ENCODE measurements around the gene TMEM272.

DNA sequence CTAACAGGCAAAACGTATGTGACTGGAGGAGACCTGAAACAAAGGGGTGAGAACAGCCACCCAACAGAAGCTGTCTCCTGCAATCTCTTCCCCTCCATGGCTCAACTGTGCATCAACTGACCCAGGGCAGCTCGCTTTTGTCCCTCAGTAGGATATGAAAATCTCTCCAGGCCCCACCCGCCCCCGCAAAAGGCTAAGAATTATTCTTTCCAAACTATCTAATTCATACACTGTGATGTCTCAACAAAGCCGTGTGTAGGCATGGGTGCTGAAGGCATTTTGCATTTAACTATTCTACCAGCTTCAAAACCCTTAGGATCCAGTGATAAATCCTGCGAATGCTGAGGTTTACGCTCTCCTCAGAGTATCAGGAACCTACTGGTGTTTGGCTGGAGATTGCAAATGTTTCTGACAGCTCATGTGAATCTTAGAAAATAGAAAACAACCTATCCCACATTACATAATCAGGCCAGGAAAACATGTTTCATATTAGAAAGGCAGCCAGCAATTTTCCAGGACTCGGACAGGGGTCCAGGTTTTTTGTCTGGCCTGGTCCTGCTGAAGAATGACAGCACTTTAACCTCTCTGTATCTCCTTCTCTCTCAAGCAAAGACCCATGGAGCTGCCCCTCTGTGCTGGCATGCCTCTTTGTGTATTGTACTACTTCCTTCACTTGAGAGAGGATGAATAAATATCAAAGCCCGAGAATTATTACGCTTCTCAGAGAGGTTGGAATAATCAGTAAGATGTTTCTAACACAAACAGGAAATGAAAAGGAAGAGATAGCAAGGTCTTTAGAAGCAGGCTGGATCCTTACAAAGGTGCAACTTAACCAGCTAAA is 58.3 kb downstream of the TMEM272 start:
- TF ChIP-seq CTCF (IDR thresholded peaks at IDR 0.05), result no peak
- TF ChIP-seq POLR2A (IDR thresholded peaks at IDR 0.05), result no peak

All from Peyer's patch (tissue), 4 donors.